Measurements from ENCODE around the gene IER3IP1. TPM values are rescaled to one million over a fixed set of nuclear protein-coding genes. Genes with fewer than 3 reads are reported as not detected.
"Not testable (repeated sequence)": the region's sequence is repeated elsewhere in the genome, so short reads cannot be mapped to it uniquely, and the experiment has no call there.

Gene IER3IP1
- total RNA-seq, 1 donor from 2014 or later = 16.0 TPM

DNA sequence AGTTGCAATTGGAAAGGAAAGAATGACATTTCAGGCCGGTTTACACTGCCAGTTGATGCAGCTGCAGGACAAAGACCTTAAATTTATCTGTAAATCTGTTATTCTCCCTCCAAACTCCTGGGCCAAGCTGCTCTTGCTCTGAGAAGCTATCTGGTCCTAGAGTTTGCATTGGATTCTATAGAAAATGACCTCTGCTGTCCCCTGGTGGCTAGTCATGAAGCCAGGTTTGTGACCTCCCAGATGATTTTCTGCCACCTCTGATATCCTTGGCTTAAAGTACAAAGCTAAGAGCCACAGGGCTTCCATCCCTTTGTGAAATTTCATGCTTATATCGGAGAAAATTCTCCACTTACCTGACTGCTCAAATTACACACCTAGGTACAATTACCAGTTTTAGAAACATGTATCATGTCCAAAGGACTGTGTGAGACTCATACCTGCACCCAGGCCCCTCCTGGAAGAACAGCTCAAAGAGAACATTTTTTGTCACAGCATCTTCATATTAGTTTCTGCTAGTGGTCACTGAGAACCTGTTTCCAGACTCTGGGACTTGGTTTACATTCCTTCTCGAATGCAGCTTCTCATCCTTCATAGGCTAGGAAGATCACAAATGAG, 28.9 kb upstream of the IER3IP1 start:
- Mint-ChIP-seq H3K27ac (ENCODE audit: unreplicated experiment) (no peak overlapping the region), H3K4me3 (ENCODE audit: unreplicated experiment) (no peak overlapping the region), H3K4me1 (ENCODE audit: unreplicated experiment) (peaks cover 16% of the 10 kb centered on the region), H3K27me3 (ENCODE audit: unreplicated experiment) (peaks cover 3% of the 10 kb centered on the region), H3K36me3 (ENCODE audit: low read depth, unreplicated experiment) (no peaks in the 10 kb centered on the region), H3K9me3 (ENCODE audit: unreplicated experiment) (no peaks in the 10 kb centered on the region)
- peak; percentile 80 for TF ChIP-seq CTCF (IDR thresholded peaks at IDR 0.05; ENCODE audit: unreplicated experiment)
- DNase-seq (ENCODE audit: low spot score) = peak; percentile 71

GRCh38 chr18:47203626-47204464, 27.7 kb upstream of the IER3IP1 start:
- no peak for DNase-seq (ENCODE audit: low spot score)
- Mint-ChIP-seq H3K27ac (ENCODE audit: unreplicated experiment) (peak overlapping the region; percentile 67), H3K36me3 (ENCODE audit: low read depth, unreplicated experiment) (no peaks in the 10 kb centered on the region)

GRCh38 chr18:47195961-47196360, 19.8 kb upstream of the IER3IP1 start:
- H3K27ac Mint-ChIP-seq (ENCODE audit: unreplicated experiment) = peak overlapping the region; percentile 25
- not testable (repeated sequence) for DNase-seq (ENCODE audit: low spot score); H3K4me3 Mint-ChIP-seq (ENCODE audit: unreplicated experiment); H3K9me3 Mint-ChIP-seq (ENCODE audit: unreplicated experiment); H3K36me3 Mint-ChIP-seq (ENCODE audit: low read depth, unreplicated experiment); H3K27me3 Mint-ChIP-seq (ENCODE audit: unreplicated experiment)
- H3K4me1 Mint-ChIP-seq (ENCODE audit: unreplicated experiment) = peaks cover 26% of the 10 kb centered on the region

More at GRCh38 chr18:47203626-47204464, 27.7 kb upstream of the IER3IP1 start:
- no peak for TF ChIP-seq CTCF (IDR thresholded peaks at IDR 0.05; ENCODE audit: unreplicated experiment)
- peaks cover 2% of the 10 kb centered on the region for H3K27me3 Mint-ChIP-seq (ENCODE audit: unreplicated experiment)
- H3K9me3 Mint-ChIP-seq (ENCODE audit: unreplicated experiment) = no peaks in the 10 kb centered on the region
- peaks cover 16% of the 10 kb centered on the region for H3K4me1 Mint-ChIP-seq (ENCODE audit: unreplicated experiment)
- H3K4me3 Mint-ChIP-seq (ENCODE audit: unreplicated experiment) = no peak overlapping the region

GRCh38 chr18:47191961-47192360, 15.8 kb upstream of the IER3IP1 start:
- Mint-ChIP-seq H3K4me1 (ENCODE audit: unreplicated experiment) (peaks cover 39% of the 10 kb centered on the region), H3K4me3 (ENCODE audit: unreplicated experiment) (no peak overlapping the region), H3K27ac (ENCODE audit: unreplicated experiment) (no peak overlapping the region), H3K9me3 (ENCODE audit: unreplicated experiment) (peaks cover 4% of the 10 kb centered on the region), H3K36me3 (ENCODE audit: low read depth, unreplicated experiment) (no peaks in the 10 kb centered on the region), H3K27me3 (ENCODE audit: unreplicated experiment) (peaks cover 2% of the 10 kb centered on the region)
- DNase-seq (ENCODE audit: low spot score) = no peak
- TF ChIP-seq CTCF (IDR thresholded peaks at IDR 0.05; ENCODE audit: unreplicated experiment) = no peak

DNA sequence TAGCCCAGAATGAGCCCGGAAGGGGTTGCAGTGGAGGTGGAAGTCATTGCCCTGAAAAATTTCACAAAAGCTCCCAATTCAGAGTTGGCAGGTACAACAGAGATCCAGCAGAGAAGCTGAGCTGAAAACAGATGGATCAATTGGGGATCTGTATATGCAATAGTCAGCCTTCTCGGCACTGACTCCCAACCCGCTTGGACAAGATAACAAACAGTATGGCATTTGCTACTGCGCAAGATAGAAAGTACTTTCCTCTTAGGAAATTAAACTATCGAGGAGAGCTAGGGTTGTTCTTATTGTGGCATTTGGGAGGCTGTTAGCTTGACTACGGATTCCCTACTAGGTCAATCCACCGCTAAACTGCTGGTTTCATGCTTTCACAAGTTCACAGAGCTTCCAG, 11.6 kb upstream of the IER3IP1 start:
- Mint-ChIP-seq H3K9me3 (ENCODE audit: unreplicated experiment) (peaks cover 4% of the 10 kb centered on the region), H3K36me3 (ENCODE audit: low read depth, unreplicated experiment) (peaks cover 16% of the 10 kb centered on the region), H3K4me3 (ENCODE audit: unreplicated experiment) (no peak overlapping the region), H3K4me1 (ENCODE audit: unreplicated experiment) (peaks cover 22% of the 10 kb centered on the region), H3K27ac (ENCODE audit: unreplicated experiment) (no peak overlapping the region), H3K27me3 (ENCODE audit: unreplicated experiment) (peaks cover 7% of the 10 kb centered on the region)
- no peak for TF ChIP-seq CTCF (IDR thresholded peaks at IDR 0.05; ENCODE audit: unreplicated experiment)
- no peak for DNase-seq (ENCODE audit: low spot score)

All from endothelial cell (in vitro differentiated cells).